Amniotic stem cell (primary cell): ENCODE results near the gene SLC9A9.
"Not testable (repeated sequence)": the region's sequence is repeated elsewhere in the genome, so short reads cannot be mapped to it uniquely, and the experiment has no call there.

Source experiments
- DNase-seq: peaks from one replicate; lab custom pipeline; 2025; lab: John Stamatoyannopoulos, UW

SLC9A9 gene

DNA sequence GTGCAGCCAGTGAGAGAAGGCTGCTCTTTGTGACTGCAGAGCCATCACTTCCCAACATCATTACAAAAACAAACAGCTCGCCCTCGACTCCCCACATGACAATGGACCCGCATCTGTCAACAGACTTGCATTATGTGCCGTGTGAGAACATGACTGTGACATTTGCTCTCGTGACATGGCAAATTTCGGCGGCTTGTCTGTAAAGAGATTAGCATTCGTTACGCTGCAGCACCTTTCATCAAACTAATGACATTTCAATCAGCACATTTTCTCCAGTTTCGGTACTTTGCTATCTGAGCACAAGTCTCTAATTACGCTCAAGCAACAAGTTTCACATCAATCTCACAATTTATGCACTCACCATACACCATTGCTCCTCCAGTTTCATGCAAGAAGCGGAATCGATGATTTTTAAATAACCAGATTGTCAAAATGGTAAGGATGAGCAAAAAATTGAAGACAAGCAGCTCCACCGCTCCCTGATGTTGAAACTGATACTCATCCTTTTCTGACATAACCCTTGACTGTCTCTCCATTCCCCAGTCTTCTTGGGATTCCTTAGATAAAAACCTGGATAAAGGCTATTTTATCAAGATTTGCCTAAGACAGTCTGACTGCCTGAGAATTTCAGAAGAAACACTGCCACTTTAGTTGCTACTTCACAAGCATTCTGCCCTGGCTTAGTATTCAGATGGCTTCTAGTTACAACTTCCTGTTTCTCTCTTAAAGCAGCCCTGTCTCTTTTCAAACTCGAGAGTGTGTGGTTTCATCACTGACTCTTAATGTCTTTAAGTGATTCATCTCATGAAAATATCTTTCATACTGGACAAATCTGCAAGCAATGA lies at the start of gene SLC9A9:
SLC9A9 (minus strand) TSS at position 682 of the 845 bp plus-strand sequence; CDS start at position 536, 146 bp downstream.
- peak; percentile 37 for DNase-seq

DNA sequence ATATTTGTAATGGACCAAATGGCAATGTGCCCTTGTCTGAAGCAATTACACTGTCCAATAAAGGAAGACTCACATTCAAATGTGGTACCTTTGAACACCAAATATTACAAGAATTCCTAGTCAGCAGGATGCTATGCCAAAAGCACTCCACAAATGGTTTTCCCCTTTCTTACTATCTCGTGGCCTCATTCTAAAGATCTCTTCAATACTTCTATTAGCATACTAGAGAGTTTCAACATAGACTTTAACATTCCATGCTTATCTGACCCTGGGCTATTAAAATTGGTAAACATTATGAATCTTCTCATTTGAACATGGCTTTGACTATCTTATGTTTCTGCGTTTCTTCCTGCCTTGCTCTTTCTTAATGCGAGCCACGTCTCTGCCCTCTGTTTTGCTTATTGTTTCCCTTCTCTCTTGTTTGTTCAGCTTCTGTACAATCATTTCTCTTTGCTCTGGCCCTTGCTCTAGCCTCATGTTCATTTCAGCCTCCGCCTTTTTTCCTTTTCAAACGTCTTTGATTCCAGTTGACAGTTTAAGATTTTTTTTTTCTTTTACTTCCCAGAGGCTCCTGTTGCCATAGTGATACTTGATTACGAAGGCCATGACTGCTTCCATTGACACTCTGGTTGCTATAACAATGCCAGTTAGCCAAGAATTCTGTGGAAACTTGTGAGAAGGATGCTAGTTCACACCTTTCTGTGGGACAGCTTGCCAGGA lies 49.5 kb upstream of the SLC9A9 start:
- no peak for DNase-seq

DNA sequence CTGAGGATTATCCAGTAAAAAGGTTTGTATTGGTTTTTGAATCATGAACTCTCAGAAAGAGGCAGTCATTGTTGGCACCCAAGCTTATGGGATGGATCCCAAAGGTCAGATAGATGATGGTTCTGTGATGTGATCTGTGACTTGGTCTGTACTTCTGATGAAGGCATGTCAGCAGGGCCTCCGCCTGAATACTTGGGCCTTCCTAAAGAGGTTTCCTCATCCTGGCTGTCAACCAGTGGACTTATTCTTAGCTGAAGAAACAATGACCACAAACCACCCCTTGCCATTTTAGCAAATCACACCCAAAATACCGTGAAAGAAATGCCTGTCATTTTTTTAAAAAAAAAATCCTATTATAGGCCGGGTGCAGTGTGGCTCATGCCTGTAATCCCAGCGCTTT lies 48.2 kb upstream of the SLC9A9 start:
- DNase-seq: no peak

DNA sequence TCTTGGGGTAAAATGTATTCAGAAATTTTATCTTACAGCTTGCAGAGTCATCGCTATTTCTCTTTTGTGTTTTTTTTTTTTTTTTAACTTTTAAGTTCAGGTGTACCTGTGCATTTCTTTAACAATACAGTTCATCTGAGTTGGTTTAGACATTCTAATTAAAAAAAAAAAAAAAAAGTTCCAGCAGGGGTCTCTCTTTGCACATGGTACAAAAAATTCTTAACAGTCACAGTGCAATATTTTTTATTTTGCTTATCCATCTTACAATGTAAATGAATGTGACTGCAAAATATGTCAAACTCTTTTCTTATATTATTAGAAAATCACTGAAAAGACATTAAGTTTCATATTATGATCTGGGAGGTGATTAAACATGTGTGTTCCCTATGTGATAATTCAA lies 47.5 kb upstream of the SLC9A9 start:
- no peak for DNase-seq

DNA sequence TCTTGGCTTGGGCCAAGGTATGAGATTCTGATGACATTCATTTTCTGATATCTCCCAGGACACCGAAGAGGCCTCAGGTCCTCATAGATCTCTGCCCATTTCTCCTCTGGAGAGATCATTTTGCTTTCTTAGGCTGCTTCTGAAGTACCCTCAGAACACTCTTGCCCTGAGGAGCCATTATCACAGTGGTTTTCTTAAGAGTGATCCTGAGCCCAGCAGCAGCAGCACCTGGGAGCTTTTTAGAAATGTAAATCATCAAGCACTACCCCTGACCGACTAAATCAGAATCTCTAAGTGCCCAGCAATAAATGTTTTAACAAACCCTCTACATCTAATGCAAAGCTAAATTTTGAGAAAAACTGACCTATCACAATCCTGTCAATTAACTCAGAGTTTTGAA lies 40.6 kb upstream of the SLC9A9 start:
- no peak for DNase-seq

DNA sequence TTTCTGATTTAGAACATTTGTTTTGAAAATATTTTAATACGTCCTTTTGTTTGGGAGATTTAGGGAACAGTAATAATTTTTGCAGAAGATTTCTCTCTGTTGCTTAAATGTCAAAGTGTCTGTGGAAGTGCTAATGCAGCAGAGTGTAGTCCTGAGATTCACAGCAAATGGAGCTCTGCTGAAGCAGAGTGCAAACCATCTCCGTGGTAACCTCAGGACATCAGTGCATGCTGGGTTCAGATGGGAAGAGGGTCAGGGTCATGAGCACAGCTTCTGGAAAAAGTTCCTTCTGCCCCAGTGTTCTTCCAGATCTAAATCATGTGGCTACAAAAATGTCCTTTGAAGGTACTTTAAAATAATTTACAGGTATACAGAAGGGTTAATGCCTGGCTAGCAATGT lies 39.9 kb upstream of the SLC9A9 start:
- no peak for DNase-seq

DNA sequence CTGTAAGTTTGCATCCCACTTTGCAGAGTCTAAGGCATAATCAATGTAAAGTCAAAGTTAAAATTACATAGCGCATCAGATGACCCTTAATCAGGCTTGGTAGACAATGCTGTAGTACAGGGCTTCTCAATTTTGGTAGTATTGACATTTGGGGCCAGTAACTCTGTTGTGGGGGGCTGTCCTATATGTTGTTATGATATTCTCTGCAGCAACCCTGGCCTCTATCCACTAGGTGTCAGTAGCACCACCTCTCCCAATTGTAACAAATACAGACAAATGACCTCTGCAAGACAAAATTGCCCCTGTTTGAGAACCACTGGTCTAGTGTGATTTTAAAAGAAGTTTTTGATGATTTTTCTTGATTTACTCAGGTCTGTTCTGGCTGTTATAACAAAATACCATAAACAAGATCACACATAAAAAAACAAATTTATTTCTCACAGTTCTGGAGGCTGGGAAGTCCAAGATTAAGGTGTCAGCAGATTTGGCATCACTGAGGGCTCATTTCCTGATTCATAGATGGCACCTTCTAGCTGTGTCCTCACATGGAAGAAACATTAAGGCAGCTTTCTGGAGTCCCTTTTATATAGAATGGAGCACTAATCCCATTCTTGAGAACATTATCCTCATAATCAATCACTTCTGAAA lies 37.6 kb upstream of the SLC9A9 start:
- DNase-seq: peak; percentile 8

DNA sequence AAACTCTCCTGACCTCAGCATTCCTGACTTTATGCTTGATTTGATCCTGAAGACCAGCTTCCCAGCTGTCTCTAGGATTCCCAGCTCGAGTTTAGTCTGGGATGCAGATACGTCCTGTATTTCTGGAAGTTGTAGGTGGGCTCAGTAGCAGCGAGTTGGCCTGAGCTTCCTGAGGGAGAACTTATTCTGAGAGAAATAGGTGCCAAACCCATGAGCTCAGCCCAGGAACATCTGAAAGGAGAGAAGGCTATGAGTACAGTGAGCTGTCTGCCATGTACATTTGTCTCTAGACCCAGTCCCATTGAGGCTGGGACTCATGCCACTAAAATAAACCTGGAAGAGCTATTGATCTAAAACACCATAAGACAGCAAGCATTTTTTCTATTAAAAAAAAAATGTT lies 36.6 kb upstream of the SLC9A9 start:
- no peak for DNase-seq

DNA sequence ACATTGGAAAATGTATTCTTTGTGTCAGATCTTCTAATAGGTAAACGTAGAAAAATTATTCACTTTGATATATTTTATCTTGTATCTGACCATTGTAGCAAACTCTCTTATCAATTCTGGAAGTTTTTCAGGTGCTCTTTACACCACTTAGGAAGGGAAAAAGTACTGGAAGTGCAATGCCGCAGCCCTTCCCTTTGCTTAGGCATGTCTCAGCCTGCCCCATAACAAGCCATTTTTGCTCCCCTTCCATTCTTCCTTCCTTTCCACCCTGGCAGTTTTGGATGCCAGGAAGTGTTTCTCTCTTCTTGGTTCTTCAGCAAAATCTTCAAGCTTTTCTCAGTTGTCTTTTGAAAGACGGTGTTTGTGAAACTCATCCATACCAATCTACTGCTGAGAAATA lies 34.9 kb upstream of the SLC9A9 start:
- no peak for DNase-seq

DNA sequence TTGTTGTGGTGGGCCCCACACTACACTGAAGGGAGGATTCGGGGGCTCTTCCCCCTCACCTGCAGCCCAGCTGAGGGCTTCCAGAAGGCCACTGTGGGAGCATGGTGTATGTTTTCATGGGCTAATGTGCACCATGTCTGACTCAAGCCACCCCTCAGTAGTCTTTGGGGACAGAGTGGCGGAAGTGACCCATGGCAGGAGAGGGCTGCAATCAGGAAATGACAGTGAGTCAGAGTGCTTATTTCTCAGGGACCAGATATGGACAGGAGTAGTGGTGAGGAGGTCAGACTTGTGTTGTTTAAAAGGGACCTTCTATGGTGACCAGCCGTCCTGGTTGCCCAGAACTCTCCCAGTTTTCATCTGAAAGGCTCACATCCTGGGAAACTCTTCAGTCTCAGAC lies 32.8 kb upstream of the SLC9A9 start:
- no peak for DNase-seq

DNA sequence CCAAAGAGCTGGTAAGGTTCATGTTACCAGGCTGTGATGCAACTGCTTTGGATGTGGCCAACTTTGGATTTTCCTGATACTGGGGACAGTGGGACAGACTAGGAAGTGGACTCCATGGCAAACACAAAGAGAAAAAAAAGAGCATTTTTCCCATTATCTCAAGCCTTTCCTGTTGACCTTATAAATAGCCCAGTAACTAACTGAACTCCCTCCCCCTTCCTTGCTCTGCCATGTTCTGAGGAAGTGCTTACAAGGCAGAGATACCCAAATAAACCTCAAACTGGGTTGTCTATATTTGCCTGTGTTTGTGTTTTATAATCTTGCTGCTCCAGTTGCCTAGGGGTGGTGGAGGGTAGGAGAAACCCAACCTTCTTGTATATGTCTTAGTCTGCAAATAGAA lies 27.3 kb upstream of the SLC9A9 start:
- no peak for DNase-seq

DNA sequence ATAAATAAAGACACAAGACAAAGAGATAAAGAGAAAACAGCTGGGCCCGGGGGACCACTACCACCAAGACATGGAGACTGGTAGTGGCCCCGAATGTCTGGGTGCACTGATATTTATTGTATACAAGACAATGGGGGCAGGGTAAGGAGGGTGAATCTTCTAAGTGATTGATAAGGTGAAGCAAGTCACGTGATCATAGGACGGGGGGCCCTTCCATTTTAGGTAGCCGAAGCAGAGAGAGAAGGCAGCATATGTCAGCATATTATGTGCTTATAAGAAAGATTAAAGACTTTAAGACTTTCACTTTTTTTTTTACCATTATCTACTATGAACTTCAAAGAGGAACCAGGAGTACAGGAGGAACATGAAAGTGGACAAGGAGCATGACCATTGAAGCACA lies 25.3 kb upstream of the SLC9A9 start:
- DNase-seq: not testable (repeated sequence)

DNA sequence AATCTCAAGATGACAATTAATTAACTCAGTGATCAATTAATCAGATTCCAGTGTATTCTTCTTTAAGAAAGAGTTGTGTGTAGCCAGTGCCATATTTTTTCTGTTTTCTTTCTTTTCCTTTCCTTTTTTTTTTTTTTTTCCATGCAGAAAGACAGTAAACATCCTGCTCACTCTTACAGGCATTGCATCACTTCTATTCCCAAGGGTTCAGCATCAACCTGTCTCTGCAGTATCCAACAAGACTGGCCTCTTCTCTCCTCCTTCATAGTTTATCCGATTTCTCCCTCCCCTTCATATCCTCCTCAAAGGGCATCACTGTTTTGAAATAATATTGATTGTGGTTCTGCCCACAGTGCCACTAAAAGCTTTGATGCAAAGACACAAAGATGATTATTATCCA lies 17.0 kb upstream of the SLC9A9 start:
- no peak for DNase-seq

DNA sequence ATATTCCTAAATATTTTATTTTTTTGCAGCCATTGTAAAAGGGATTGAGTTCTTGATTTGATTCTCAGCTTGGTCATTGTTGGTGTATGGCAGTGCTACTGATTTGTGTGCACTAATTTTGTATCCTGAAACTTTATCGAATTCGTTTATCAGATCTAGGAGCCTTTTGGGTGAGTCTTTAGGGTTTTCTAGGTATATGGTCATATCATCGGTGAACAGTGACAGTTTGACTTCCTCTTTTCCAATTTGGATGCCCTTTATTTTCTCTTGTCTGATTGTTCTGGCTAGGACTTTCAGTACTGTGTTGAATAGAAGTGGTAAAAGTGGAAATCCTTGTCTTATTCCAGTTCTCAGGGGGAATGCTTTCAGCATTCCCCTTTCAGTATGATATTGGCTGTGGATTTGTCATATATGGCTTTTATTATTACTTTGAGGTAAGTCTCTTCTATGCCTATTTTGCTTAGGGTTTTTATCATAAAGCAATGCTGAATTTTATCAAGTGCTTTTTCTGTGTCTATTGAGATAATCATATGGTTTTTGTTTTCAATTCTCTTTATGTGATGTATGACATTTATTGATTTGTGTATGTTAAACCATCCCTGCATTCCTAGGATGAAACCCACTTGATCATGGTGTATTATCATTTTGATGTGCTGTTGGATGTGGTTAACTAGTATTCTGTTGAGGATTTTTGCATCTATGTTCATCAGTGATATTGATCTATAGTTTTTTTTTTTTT lies 11.4 kb upstream of the SLC9A9 start:
- no peak for DNase-seq

DNA sequence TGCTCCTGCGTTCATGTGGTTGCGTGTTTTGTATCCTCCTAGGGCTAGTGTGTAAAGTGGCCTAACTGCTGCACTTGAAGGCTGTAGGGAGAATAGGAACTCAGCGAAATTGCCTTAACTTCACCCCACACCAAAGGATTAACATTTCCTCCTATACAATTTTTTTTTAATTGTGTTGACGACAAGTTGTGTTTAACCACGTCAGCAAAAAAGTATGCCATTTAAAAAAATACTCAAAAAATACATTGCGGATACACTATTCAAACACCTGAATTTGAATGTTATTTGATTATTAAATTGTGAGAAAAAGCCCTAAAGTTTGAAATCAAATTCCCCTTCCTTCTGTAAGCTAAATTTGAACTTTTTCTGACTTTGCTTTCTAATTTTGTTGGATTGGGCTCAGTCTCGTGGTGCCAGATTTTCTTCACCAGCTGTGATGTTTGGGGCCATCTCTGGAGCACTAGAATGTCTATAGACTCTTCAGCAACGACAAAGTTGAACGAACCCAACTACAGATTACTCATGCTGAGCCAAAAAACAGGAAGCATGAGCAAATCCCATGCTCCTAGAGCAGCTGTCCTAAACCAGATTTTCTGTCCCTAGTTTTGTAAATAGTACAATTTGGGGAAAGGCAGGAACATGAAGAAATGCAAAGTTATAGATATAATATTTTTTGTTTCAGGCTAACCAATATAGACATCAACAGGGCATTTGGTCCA lies 8.1 kb upstream of the SLC9A9 start:
- no peak for DNase-seq

DNA sequence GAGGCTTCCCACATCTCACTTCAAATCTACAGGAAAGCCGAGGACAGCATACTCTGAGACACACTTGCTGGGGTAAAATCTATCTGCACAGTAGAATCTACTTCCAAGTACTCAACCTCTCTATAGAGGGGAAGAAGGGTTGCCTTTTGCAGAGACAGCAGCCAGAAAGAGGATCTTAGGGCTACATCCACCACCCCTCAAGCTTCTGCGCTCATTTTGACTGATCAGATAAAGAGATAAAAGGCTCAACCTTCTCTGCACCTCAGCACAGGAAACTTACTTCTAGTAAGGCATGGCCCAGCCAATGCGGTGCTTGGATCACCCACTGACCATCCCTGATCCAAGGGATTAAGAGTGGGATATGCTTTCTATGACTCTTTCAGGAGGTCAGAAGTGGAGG lies 6.9 kb upstream of the SLC9A9 start:
- DNase-seq: no peak

DNA sequence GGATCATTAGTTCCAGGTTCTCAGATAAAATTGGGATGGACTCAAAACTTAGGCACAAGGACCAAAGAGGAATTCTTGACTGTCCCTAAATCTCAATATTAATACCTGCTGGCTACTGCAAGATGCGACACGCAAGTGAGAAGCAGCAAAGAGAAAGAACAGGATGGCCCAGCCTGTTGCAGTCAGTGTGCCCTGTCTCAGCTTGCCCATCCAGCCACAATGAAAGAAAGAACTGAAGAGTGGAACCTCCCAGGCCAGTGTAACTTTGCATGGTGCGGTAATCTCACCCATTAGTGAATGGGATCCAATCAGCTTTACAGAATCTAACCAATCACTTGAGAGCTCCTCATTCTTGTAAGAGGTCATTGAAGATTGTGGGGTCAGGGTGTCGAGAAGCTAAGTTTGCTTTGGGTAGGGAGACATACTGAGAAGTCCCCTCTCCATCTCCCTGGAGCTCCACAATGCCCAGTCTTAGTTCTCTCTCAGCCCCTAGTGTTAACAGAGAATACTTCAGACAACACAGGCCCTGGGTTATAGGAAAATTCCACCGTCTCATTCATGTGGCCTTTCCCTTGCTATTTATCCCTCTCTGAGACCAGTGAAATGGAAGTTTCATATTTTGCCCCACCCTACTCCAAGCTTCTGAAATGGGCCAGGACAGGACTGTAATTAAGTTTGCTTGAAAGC lies 3.2 kb upstream of the SLC9A9 start:
- no peak for DNase-seq

DNA sequence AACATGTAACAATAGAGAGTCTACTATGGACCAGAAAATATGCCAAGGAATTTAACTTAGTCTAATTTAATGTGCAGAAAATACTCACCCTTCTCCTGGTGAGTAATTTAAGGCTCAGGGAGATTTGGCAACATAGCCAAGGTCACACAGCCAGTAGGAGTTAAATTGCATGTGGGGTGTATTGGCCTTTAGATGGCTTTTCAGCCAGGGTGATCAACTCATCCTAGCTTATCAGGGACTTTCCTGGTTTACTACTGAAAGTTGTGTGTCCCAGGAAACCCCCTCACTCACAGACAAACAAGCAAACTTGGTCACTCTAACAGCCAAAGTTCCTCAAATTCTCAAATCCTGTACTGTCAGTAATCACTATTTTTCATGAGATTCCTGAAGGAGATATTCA lies 2.6 kb upstream of the SLC9A9 start:
- no peak for DNase-seq

DNA sequence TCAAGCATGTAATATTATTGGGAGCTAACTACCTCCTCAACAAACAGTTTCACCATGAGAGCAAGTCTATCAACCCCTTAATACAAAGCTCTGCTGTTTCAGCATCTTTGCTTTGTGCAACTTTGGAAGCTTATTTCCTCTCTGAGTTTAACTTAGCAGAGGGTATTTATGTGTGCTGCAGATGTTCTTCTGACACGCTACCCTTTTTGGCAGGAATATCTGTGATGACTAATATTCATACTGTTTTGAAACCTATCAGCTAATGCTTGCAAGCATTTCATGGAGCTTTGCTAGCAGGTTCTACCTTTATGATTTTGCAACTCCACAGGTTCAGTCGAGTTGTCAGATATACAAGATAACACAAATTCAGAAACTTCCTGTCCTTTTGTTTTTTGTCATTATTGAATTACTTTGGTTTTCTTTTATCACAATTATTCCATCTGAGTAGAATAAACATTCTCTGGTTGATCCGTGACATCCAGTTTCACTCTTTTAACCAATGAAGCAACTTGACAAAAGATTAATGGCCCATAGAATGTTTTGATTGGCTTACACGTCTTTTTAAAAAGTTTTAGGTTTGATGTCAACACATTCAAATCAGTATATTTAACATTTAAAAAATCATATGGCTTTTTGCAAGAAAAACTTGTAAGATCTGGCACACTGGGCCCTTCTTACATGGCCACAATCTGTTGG lies 1.7 kb upstream of the SLC9A9 start:
- peak; percentile 53 for DNase-seq

DNA sequence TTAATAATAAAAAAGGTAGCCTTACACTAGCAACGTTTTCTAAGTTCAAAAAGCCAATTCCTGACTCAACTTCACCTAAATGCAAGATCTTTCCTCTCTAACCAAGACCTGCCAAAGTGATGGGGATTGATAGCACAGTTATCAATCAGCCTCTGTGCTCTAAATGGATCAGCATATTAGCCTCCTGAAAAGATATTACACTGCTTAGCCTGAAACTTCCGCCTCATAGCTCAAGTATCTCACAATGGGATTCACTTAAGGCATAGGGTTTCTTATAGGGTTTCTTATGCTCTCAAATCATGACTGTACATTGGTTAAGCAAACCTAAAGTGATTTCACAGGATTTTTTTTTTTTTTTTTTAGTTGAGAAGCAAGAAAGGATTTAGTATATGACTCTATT lies 436 bp upstream of the SLC9A9 start:
- DNase-seq: no peak
